ENCODE results near the gene DRC7.

- TF ChIP-seq CTCF (IDR thresholded peaks at IDR 0.05) = no peak
- TF ChIP-seq ZFX (IDR thresholded peaks at IDR 0.05; ENCODE audit: borderline replicate concordance) = no peak
These were observed 38.1 kb downstream of the DRC7 start for GRCh38 chr16:57732714-57733113.

Data from 22Rv1 (cell line).